ENCODE data around the gene DBNDD1. TPM values are rescaled to one million over a fixed set of nuclear protein-coding genes. Genes with fewer than 3 reads are reported as not detected.
"Not testable (repeated sequence)": the region's sequence is repeated elsewhere in the genome, so short reads cannot be mapped to it uniquely, and the experiment has no call there.

DBNDD1 gene
- total RNA-seq, 1 donor from 2014 or later = 77.8 TPM

DNA sequence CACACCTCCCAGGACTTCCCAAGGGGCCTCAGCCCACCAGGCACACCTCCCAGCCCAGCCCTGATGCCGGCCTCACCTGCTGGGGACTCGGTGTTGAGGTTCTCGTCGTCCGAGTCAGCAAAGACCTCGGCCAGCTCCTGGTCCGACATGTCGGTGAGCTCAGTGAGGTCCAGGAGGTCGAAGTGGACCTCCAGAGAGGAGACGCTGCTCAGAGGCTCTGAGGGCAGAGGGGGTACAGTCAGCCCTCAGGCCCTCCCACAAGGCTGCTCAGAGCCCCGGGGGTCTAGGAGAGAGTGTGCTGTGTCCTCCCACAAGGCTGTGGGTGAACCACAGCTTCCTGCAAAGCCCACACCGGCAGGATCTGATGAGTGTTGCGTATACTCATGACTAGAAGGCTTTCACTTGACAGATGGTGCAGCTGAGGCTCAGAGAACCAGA lies 10.5 kb downstream of the DBNDD1 start:
- no peak for DNase-seq
- Mint-ChIP-seq H3K27me3 (ENCODE audit: unreplicated experiment) (peaks cover 6% of the 10 kb centered on the region), H3K9me3 (ENCODE audit: unreplicated experiment) (no peaks in the 10 kb centered on the region), H3K4me1 (ENCODE audit: low read depth, unreplicated experiment) (peaks cover 4% of the 10 kb centered on the region), H3K36me3 (ENCODE audit: unreplicated experiment) (no peaks in the 10 kb centered on the region), H3K4me3 (ENCODE audit: unreplicated experiment) (no peak overlapping the region), H3K27ac (ENCODE audit: unreplicated experiment) (no peak overlapping the region)
- TF ChIP-seq, protein P1, sequence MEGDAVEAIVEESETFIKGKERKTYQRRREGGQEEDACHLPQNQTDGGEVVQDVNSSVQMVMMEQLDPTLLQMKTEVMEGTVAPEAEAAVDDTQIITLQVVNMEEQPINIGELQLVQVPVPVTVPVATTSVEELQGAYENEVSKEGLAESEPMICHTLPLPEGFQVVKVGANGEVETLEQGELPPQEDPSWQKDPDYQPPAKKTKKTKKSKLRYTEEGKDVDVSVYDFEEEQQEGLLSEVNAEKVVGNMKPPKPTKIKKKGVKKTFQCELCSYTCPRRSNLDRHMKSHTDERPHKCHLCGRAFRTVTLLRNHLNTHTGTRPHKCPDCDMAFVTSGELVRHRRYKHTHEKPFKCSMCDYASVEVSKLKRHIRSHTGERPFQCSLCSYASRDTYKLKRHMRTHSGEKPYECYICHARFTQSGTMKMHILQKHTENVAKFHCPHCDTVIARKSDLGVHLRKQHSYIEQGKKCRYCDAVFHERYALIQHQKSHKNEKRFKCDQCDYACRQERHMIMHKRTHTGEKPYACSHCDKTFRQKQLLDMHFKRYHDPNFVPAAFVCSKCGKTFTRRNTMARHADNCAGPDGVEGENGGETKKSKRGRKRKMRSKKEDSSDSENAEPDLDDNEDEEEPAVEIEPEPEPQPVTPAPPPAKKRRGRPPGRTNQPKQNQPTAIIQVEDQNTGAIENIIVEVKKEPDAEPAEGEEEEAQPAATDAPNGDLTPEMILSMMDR (IDR thresholded peaks at IDR 0.05; ENCODE audit: partially characterized antibody, unreplicated experiment) = no peak

DNA sequence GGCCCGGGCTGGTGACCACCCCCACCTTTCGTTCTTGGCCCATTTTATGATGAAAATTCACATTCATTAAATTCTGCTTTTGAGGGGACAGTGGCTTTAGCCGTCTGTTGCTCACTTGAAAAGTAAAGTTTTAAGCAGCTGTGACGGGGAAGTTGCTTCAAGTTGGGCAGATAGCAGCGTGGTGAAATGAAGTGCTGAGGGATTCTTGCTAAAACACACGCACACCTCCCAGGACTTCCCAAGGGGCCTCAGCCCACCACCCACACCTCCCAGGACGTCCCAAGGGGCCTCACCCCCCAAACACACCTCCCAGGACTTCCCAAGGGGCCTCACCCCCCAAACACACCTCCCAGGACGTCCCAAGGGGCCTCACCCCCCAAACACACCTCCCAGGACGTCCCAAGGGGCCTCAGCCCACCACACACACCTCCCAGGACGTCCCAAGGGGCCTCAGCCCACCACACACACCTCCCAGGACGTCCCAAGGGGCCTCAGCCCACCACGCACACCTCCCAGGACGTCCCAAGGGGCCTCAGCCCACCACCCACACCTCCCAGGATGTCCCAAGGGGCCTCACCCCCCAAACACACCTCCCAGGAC lies 11.5 kb downstream of the DBNDD1 start:
- H3K27ac Mint-ChIP-seq (ENCODE audit: unreplicated experiment) = not testable (repeated sequence)

DNA sequence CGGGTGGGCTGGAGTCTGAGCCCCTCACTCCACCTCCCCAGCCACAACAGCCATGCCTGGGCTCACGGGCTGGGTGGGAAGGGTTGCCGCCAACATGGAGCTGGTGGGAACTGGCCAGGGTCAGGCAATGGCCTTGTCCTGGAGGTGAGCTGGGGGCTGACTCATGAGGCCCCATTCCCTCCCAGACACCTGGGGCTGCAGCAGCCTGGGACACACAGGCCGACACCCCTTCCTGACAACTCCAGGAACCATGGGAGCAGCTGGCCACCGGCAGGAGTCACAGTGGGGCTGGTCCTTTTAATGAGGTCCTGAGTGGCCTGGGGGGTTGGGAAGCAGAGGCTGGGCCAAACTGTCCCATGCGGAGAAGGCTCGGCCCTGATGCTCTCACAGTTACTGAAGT lies 12.2 kb downstream of the DBNDD1 start:
- no peak overlapping the region for H3K27ac Mint-ChIP-seq (ENCODE audit: unreplicated experiment)
- no peak for DNase-seq
- peaks cover 4% of the 10 kb centered on the region for H3K4me1 Mint-ChIP-seq (ENCODE audit: low read depth, unreplicated experiment)
- TF ChIP-seq, protein P1 (IDR thresholded peaks at IDR 0.05; ENCODE audit: partially characterized antibody, unreplicated experiment) = no peak
- H3K36me3 Mint-ChIP-seq (ENCODE audit: unreplicated experiment) = no peaks in the 10 kb centered on the region
- peaks cover 3% of the 10 kb centered on the region for H3K9me3 Mint-ChIP-seq (ENCODE audit: unreplicated experiment)
- H3K27me3 Mint-ChIP-seq (ENCODE audit: unreplicated experiment) = peaks cover 6% of the 10 kb centered on the region
- H3K4me3 Mint-ChIP-seq (ENCODE audit: unreplicated experiment) = no peak overlapping the region

More for the DNA sequence above, 11.5 kb downstream of the DBNDD1 start:
- not testable (repeated sequence) for H3K4me1 Mint-ChIP-seq (ENCODE audit: low read depth, unreplicated experiment); H3K4me3 Mint-ChIP-seq (ENCODE audit: unreplicated experiment); H3K36me3 Mint-ChIP-seq (ENCODE audit: unreplicated experiment); DNase-seq; H3K27me3 Mint-ChIP-seq (ENCODE audit: unreplicated experiment); H3K9me3 Mint-ChIP-seq (ENCODE audit: unreplicated experiment)

DNA sequence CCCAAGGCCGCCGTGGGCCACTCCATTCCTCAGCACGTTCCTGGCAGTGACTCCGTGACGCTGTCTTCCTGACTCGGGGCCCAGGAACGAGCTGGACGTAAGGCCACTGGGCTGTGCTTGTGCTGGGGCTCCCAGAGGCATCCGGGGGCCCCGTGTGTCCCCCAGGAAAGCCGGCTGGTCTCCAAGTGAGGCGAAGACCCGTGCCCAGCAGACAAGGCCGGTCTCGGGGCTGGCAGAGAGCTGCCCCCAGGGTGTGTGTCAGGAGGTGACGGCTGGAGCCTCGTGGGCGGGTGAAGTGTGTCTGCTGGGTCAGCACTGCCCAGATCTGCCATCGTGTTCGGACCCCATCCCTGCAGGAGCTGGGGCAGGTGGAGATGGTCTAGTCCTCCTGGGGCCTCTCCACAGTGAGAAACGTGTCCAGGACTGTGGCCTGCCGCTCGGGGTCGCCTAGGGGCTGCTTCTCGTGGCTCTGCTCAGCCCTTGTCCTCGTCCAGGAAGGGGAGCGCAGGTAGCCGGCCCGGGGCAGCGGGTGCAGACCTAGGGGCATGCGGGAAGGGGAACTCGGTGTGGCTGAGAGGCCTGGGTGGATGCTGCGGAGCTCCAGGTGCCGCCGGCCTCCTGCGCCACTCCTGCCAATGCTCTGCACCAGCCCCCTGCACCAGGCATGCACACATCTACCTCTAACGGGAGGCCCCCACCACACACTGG lies 13.1 kb downstream of the DBNDD1 start:
- no peak overlapping the region for H3K4me3 Mint-ChIP-seq (ENCODE audit: unreplicated experiment)
- TF ChIP-seq, protein P1 (IDR thresholded peaks at IDR 0.05; ENCODE audit: partially characterized antibody, unreplicated experiment) = no peak
- peaks cover 6% of the 10 kb centered on the region for H3K27me3 Mint-ChIP-seq (ENCODE audit: unreplicated experiment)

DNA sequence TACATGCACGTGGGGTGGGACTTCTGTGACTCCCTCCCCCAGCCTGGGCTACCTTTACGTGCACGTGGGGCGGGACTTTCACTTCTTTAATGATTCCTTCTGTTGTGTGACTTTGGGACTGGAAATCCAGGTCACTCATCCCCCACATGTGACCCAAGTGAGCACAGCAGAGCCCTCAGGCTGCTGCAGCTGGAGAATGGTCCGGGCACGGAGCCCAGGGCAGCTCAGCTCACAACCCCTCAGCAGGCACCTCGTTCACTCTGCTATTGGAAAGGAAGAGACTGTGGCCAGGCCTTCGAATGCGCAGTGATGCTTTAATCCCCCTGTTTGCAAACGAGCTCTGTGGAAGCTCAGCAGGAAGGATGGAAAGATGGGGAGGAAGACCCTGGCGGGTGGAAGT lies 14.7 kb downstream of the DBNDD1 start:
- peak overlapping the region; percentile 17 for H3K27ac Mint-ChIP-seq (ENCODE audit: unreplicated experiment)
- DNase-seq = no peak
- no peak overlapping the region for H3K4me3 Mint-ChIP-seq (ENCODE audit: unreplicated experiment)
- TF ChIP-seq, protein P1 (IDR thresholded peaks at IDR 0.05; ENCODE audit: partially characterized antibody, unreplicated experiment) = no peak
- peaks cover 4% of the 10 kb centered on the region for H3K4me1 Mint-ChIP-seq (ENCODE audit: low read depth, unreplicated experiment)
- peaks cover 5% of the 10 kb centered on the region for H3K27me3 Mint-ChIP-seq (ENCODE audit: unreplicated experiment)
- peaks cover 6% of the 10 kb centered on the region for H3K9me3 Mint-ChIP-seq (ENCODE audit: unreplicated experiment)
- H3K36me3 Mint-ChIP-seq (ENCODE audit: unreplicated experiment) = no peaks in the 10 kb centered on the region

More for the DNA sequence above, 13.1 kb downstream of the DBNDD1 start:
- no peak for DNase-seq
- Mint-ChIP-seq H3K36me3 (ENCODE audit: unreplicated experiment) (no peaks in the 10 kb centered on the region), H3K4me1 (ENCODE audit: low read depth, unreplicated experiment) (peaks cover 4% of the 10 kb centered on the region), H3K27ac (ENCODE audit: unreplicated experiment) (no peak overlapping the region), H3K9me3 (ENCODE audit: unreplicated experiment) (peaks cover 6% of the 10 kb centered on the region)
